DND-41 (cell line): ENCODE results near the gene ADARB2.

Experiments
- CTCF ChIP-seq: IDR thresholded peaks from 2 replicates; pipeline ENCODE4 v1.5.1; 2012; ENCODE audit warnings: borderline replicate concordance, low read length, moderate library complexity, mild to moderate bottlenecking; ENCODE audit not compliant: poor library complexity, severe bottlenecking; ENCODE audit errors: extremely low read depth
- EZH2 ChIP-seq: IDR thresholded peaks from 3 replicates; pipeline ENCODE4 v1.6.1; 2012; ENCODE audit warnings: borderline replicate concordance, low read depth, mild to moderate bottlenecking, moderate library complexity, low read length, inconsistent platforms; ENCODE audit not compliant: severe bottlenecking

GRCh38 chr10:1633783-1634182 lies 103.5 kb downstream of the ADARB2 start:
- no peak for TF ChIP-seq CTCF
- no peak for TF ChIP-seq EZH2
